Endothelial cell (in vitro differentiated cells): ENCODE results near the gene TMEM238. TPM values are rescaled to one million over a fixed set of nuclear protein-coding genes. Genes with fewer than 3 reads are reported as not detected.

ENCODE experiments used
- DNase-seq: peaks from one replicate; pipeline ENCODE4 v3.0.0; 2021; ENCODE audit warnings: low spot score
- H3K27ac Mint-ChIP-seq: one replicate; pipeline ENCODE4 v1.8.0; 2021; ENCODE audit warnings: mixed read lengths, inconsistent platforms; ENCODE audit not compliant: unreplicated experiment
- H3K27me3 Mint-ChIP-seq: one replicate; pipeline ENCODE4 v1.8.0; 2021; ENCODE audit warnings: mild to moderate bottlenecking, moderate library complexity, mixed read lengths, inconsistent platforms; ENCODE audit not compliant: unreplicated experiment
- H3K36me3 Mint-ChIP-seq: one replicate; pipeline ENCODE4 v1.8.0; 2021; ENCODE audit warnings: mild to moderate bottlenecking, low read depth, mixed read lengths, inconsistent platforms; ENCODE audit not compliant: unreplicated experiment
- H3K4me1 Mint-ChIP-seq: one replicate; pipeline ENCODE4 v1.8.0; 2021; ENCODE audit warnings: mild to moderate bottlenecking, mixed read lengths, inconsistent platforms; ENCODE audit not compliant: unreplicated experiment
- H3K4me3 Mint-ChIP-seq: one replicate; pipeline ENCODE4 v1.8.0; 2021; ENCODE audit warnings: mild to moderate bottlenecking, mixed read lengths, inconsistent platforms; ENCODE audit not compliant: unreplicated experiment
- H3K9me3 Mint-ChIP-seq: one replicate; pipeline ENCODE4 v1.8.0; 2021; ENCODE audit warnings: mixed read lengths, inconsistent platforms; ENCODE audit not compliant: unreplicated experiment
- total RNA-seq: library from RNA; stranded (reverse); fragmentation: NEBNext Ultra II Directional; extraction: Animal tissue kit (Norgen Biotek cat#: 25700); gene quantifications from one replicate; pipeline ENCODE4 v1.2.1, GENCODE V29; 2021; ENCODE audit not compliant: unreplicated experiment
- TF ChIP-seq, protein P1 (sequence below): fragments of 200-600 bp; sonication (generic); IDR thresholded peaks from one replicate; pipeline ENCODE4 v1.5.0; 2021; ENCODE audit warnings: antibody characterized with exemption; ENCODE audit not compliant: unreplicated experiment

Gene TMEM238
- total RNA-seq, 1 donor from 2014 or later: 0.64 TPM

DNA sequence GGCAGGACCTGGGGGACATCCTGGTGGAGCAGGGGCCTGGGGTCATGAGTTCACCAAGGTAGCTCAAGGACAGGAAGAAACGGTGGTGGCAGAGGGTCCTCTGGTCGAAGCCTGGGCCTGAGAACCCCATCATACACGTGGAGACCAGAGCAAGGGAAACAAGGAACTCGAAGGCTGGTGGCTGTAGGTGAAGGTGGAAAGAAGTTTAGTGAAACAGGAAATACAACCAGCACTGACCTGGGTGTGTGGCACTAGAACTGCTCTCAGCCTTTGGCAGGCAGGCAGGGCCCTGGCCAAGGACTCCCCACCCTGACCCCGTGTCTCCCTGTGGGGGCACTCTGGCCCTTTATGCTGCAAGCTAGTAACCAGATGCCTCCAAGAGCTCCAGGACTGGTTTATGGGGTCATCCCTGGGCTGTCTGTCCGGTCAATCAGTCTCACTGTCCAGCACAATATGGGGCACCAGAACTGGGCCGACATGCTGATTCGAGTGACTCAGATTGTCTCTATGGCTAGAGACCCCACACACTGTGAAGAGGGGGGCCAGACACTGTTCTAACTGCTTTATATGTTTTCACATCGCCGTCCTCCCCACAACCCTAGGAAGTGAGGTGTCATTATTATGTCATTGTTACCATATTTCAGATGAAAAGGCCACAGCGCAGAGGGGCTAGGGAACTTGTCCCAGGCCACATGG is 33.3 kb downstream of the TMEM238 start:
- TF ChIP-seq, protein P1, sequence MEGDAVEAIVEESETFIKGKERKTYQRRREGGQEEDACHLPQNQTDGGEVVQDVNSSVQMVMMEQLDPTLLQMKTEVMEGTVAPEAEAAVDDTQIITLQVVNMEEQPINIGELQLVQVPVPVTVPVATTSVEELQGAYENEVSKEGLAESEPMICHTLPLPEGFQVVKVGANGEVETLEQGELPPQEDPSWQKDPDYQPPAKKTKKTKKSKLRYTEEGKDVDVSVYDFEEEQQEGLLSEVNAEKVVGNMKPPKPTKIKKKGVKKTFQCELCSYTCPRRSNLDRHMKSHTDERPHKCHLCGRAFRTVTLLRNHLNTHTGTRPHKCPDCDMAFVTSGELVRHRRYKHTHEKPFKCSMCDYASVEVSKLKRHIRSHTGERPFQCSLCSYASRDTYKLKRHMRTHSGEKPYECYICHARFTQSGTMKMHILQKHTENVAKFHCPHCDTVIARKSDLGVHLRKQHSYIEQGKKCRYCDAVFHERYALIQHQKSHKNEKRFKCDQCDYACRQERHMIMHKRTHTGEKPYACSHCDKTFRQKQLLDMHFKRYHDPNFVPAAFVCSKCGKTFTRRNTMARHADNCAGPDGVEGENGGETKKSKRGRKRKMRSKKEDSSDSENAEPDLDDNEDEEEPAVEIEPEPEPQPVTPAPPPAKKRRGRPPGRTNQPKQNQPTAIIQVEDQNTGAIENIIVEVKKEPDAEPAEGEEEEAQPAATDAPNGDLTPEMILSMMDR: no peak
- Mint-ChIP-seq H3K4me1 (peaks cover 9% of the 10 kb centered on the region), H3K36me3 (no peaks in the 10 kb centered on the region), H3K27ac (no peak overlapping the region), H3K4me3 (peak overlapping the region; percentile 51), H3K9me3 (no peaks in the 10 kb centered on the region), H3K27me3 (peaks cover 30% of the 10 kb centered on the region)
- DNase-seq: no peak

GRCh38 chr19:55348317-55349034 is 35.6 kb downstream of the TMEM238 start:
- Mint-ChIP-seq H3K9me3 (no peaks in the 10 kb centered on the region), H3K27me3 (peaks cover 28% of the 10 kb centered on the region), H3K4me1 (peaks cover 9% of the 10 kb centered on the region), H3K4me3 (no peak overlapping the region), H3K27ac (peak overlapping the region; percentile 18), H3K36me3 (peaks cover 4% of the 10 kb centered on the region)
- no peak for DNase-seq
- TF ChIP-seq, protein P1: no peak

- Mint-ChIP-seq H3K9me3 (no peaks in the 10 kb centered on the region), H3K4me3 (no peak overlapping the region), H3K4me1 (peaks cover 6% of the 10 kb centered on the region), H3K27me3 (peaks cover 20% of the 10 kb centered on the region), H3K36me3 (peaks cover 4% of the 10 kb centered on the region), H3K27ac (no peak overlapping the region)
- TF ChIP-seq, protein P1: no peak
- no peak for DNase-seq
These were observed 36.6 kb downstream of the TMEM238 start for GRCh38 chr19:55347442-55348009.

DNA sequence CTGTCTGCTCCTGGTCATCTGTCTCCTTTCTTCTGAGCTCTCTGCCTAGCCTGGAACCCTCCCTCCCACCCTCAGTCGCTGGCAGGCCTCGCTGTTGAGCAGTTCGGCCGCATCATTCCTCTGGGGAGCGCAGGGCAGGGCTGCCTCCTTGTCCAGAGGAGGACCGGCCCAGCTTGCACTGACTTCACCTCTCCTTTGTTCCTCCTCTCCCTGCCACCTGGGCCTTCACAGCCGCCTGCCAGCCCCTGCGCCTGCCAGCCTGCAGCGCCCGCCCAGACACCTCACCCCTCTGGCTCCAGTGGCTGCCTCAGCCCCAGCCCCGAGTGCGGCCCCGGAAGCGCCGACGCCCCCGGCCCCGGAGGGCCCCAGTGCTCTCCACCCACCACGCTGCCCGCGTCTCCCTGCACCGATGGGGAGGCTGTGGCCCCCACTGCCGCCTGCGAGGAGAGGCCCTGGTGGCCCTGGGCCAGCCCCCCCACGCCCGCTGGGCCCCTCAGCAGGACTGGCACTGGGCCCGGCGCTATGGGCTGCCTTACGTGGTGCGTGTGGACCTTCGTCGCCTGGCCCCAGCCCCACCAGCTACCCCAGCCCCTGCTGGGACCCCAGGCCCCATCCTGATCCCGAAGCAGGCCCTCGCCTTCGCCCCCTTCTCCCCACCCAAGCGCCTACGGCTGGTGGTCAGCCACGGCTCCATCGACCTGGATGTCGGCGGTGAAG is 37.2 kb downstream of the TMEM238 start:
- no peak for DNase-seq
- TF ChIP-seq, protein P1: no peak
- no peaks in the 10 kb centered on the region for H3K9me3 Mint-ChIP-seq
- H3K27ac Mint-ChIP-seq: no peak overlapping the region
- H3K27me3 Mint-ChIP-seq: peaks cover 15% of the 10 kb centered on the region
- H3K4me3 Mint-ChIP-seq: no peak overlapping the region
- peaks cover 6% of the 10 kb centered on the region for H3K4me1 Mint-ChIP-seq
- peaks cover 4% of the 10 kb centered on the region for H3K36me3 Mint-ChIP-seq
